Testis (tissue), 3 donors: Measurements from ENCODE around the gene FUT9. TPM values are rescaled to one million over a fixed set of nuclear protein-coding genes. Genes with fewer than 3 reads are reported as not detected.

Experiments used
- DNase-seq: peaks from one replicate; pipeline ENCODE4 v3.0.0-alpha.2; 2019
- H3K27ac ChIP-seq, 2 donors: fragments of 200-600 bp; sonication (generic); one replicate each; pipeline ENCODE4 v1.5.1; 2019
- H3K27me3 ChIP-seq: fragments of 200-600 bp; sonication (generic); one replicate; pipeline ENCODE4 v1.5.1; 2019
- H3K36me3 ChIP-seq: fragments of 200-600 bp; sonication (generic); one replicate; pipeline ENCODE4 v1.5.1; 2017; ENCODE audit warnings: low read depth; ENCODE audit errors: missing control alignments
- H3K4me1 ChIP-seq: fragments of 200-600 bp; sonication (generic); one replicate; pipeline ENCODE4 v1.5.1; 2019
- H3K4me3 ChIP-seq, 2 donors: fragments of 200-600 bp; sonication (generic); one replicate each; pipeline ENCODE4 v1.5.1; 2017 to 2019
- H3K9me3 ChIP-seq: fragments of 200-600 bp; sonication (generic); one replicate; pipeline ENCODE4 v1.5.1; 2017
- POLR2A ChIP-seq: fragments of 450-650 bp; IDR thresholded peaks from one replicate; pipeline ENCODE4 v1.6.1; 2017; ENCODE audit warnings: antibody characterized with exemption, mild to moderate bottlenecking, moderate library complexity
- WGBS, 2 donors: methylation state at CpG; one replicate each; pipeline ENCODE4 v1.1.5; 2018; 5-methylcytosine and 5-hydroxymethylcytosine counted together
- intact Hi-C: fragments of 100-400 bp; cut with DNase I; formaldehyde crosslinking; loops from one replicate; pipeline ENCODE4 v1.15.1; 2023; ENCODE audit warnings: low total_unique reads
- polyA plus RNA-seq: library from polyadenylated mRNA; stranded (reverse); fragments of 350-450 nt; fragmentation: Illumina TruSeq; extraction: RNeasy Lipid Tissue Mini Kit (QIAGEN cat#74804); gene quantifications from one replicate; pipeline ENCODE4 v1.2.3, GENCODE V29; 2014; ENCODE audit warnings: low read depth, low replicate concordance; ENCODE audit not compliant: insufficient read depth
- total RNA-seq, 2 donors: library from RNA; depleted of rRNA; stranded (reverse); fragments of >200 nt; gene quantifications; one replicate each; pipeline ENCODE4 v1.2.3, GENCODE V29; 2016
- TF ChIP-seq, protein P1 (sequence below), 3 experiments: fragments of 450-650 bp in 2 of 3; fragments of 200-600 bp in 1 of 3; sonication (generic) in 1 of 3; IDR thresholded peaks; one replicate each; pipeline ENCODE4 v1.5.1; 2016 to 2019; ENCODE audit warnings: antibody characterized with exemption in 3 of 3, mild to moderate bottlenecking in 2 of 3, moderate library complexity in 1 of 3

FUT9 gene
- total and polyA plus RNA-seq, 3 donors from 2014 or later = 0.12 to 0.24 TPM; not detected in 1

DNA sequence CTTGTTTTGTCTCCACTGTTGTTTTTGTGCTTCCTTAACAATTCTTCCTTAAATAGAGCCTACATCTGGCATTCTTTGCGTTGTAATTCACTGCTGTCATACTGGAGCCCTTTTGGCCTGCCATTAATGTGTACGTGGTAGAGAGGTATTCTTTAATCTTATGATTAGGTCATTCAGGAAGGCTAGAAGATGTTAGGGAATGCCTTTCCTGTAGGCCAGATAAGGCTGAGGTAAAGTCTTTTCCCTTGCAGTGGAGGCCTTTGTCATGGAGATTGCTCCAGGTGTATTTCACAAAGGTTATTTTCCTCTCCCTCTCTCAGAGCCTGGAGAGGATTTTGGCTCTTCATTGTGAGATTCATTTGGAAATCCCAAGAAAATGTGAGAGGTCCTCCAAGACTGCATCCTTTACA is 146.9 kb downstream of the FUT9 start:
- H3K27me3 ChIP-seq = no peaks in the 10 kb centered on the region
- no peaks in the 10 kb centered on the region for H3K4me1 ChIP-seq
- no peaks in the 10 kb centered on the region for H3K36me3 ChIP-seq
- no peak for DNase-seq
- WGBS, 2 donors = 37 to 38% methylated on average over 2 of the region's 2 CpGs
- intact Hi-C loops = no loop called here
- H3K4me3 ChIP-seq = no peak overlapping the region
- no peaks in the 10 kb centered on the region for H3K9me3 ChIP-seq
- TF ChIP-seq, protein P1, sequence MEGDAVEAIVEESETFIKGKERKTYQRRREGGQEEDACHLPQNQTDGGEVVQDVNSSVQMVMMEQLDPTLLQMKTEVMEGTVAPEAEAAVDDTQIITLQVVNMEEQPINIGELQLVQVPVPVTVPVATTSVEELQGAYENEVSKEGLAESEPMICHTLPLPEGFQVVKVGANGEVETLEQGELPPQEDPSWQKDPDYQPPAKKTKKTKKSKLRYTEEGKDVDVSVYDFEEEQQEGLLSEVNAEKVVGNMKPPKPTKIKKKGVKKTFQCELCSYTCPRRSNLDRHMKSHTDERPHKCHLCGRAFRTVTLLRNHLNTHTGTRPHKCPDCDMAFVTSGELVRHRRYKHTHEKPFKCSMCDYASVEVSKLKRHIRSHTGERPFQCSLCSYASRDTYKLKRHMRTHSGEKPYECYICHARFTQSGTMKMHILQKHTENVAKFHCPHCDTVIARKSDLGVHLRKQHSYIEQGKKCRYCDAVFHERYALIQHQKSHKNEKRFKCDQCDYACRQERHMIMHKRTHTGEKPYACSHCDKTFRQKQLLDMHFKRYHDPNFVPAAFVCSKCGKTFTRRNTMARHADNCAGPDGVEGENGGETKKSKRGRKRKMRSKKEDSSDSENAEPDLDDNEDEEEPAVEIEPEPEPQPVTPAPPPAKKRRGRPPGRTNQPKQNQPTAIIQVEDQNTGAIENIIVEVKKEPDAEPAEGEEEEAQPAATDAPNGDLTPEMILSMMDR (IDR thresholded peaks at IDR 0.05) = no peak
- no peak for TF ChIP-seq POLR2A
- H3K27ac ChIP-seq = no peak overlapping the region

DNA sequence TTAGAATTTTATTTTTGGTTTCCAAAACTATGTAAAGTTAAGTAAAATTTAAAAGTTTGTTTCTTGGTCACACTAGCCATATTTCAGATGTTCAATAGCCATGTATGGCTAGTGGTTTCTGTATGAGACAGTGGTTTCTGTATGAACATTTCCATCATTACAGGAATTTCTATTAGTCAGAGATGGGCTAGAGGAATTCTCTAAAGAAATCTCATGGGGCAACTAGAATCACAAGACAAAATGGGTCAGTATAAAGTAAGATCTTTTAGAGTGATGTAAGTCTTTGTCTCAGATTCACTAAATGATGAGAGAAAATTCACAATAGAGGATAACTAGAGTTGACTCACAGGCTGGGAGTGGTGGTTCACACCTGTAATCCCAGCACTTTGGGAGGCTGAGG is 149.0 kb downstream of the FUT9 start:
- Histone ChIP-seq H3K36me3 (no peaks in the 10 kb centered on the region), H3K27ac (no peak overlapping the region), H3K4me3 (no peak overlapping the region), H3K9me3 (no peaks in the 10 kb centered on the region), H3K4me1 (no peaks in the 10 kb centered on the region), H3K27me3 (no peaks in the 10 kb centered on the region)
- TF ChIP-seq, protein P1 (IDR thresholded peaks at IDR 0.05) = no peak
- TF ChIP-seq POLR2A = no peak
- DNase-seq = no peak
- intact Hi-C loops = no loop called here

DNA sequence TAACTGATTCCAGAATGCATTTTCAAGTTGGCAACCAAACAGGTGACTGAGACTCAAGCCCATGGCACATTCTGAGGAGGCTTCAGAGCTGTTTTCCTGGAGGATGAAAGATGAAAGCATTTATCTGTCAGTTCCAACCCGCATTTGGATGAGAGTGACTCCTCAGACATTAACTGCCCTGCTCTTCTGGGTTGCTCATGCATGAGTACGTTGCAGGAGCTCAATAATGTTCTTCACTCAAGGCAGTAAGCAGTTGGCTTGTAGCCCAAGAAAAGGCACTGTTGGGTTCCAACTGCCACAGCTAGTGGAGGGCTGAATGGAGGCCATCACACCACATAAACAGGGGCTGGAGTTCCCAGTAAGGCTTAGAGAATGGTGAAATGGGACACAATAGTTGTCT is 155.3 kb downstream of the FUT9 start:
- no peaks in the 10 kb centered on the region for H3K9me3 ChIP-seq
- no peak overlapping the region for H3K4me3 ChIP-seq
- no peak for DNase-seq
- TF ChIP-seq, protein P1 (IDR thresholded peaks at IDR 0.05) = no peak
- TF ChIP-seq POLR2A = no peak
- WGBS, 2 donors = 92 to 96% methylated on average over 2 of the region's 2 CpGs
- H3K4me1 ChIP-seq = no peaks in the 10 kb centered on the region
- H3K27ac ChIP-seq = no peak overlapping the region
- intact Hi-C loops = no loop called here
- H3K36me3 ChIP-seq = no peaks in the 10 kb centered on the region
- no peaks in the 10 kb centered on the region for H3K27me3 ChIP-seq

DNA sequence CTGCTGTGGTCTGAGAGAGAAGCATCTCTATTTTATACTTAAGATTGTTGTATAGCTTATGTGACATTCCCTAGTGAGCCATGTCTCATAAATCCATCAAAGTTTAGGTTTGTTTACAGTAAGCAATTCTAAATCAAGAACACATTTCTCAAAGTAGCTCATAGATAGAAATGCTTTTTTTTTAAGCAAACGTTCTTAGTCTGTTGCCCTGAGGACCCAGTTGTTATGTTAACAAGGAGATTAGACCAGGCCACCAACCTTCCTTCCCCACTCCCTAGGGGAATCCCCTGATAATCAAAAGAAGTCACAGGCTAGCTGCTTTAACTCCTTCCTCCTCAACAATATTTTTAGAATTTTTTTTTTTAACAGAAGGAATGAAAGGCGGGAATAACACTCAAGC is 169.0 kb downstream of the FUT9 start:
- Histone ChIP-seq H3K27me3 (no peaks in the 10 kb centered on the region), H3K9me3 (no peaks in the 10 kb centered on the region), H3K4me3 (no peak overlapping the region), H3K27ac (no peak overlapping the region), H3K4me1 (no peaks in the 10 kb centered on the region), H3K36me3 (no peaks in the 10 kb centered on the region)
- no peak for TF ChIP-seq POLR2A
- no peak for DNase-seq
- 5 to 8% methylated on average over 2 of the region's 2 CpGs for WGBS, 2 donors
- intact Hi-C loops = no loop called here

DNA sequence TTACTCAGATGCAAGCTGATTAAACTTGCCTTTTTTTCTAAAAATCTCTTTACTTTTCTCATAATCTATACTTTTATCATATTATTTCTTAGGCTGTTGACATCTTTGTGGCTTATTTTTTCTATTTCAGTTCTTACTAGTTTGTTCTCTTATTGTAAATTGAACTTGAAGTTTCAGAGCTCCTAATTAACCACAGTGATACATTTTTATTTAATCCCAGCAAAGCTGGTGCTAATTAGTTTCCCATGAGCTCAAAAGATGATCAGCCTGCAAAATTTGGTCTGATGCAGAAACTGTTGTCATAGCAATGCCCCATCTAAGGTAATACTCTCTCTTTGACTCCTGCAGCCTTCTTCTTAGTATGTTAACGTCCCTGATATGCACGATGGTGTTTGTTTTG is 170.3 kb downstream of the FUT9 start:
- intact Hi-C loops = no loop called here
- 74 to 80% methylated on average over 2 of the region's 2 CpGs for WGBS, 2 donors

More for the DNA sequence above, 170.3 kb downstream of the FUT9 start:
- no peaks in the 10 kb centered on the region for H3K9me3 ChIP-seq
- H3K27me3 ChIP-seq = no peaks in the 10 kb centered on the region
- H3K36me3 ChIP-seq = no peaks in the 10 kb centered on the region
- no peak overlapping the region for H3K4me3 ChIP-seq
- DNase-seq = no peak
- no peak overlapping the region for H3K27ac ChIP-seq
- TF ChIP-seq, protein P1 (IDR thresholded peaks at IDR 0.05) = no peak
- no peak for TF ChIP-seq POLR2A
- H3K4me1 ChIP-seq = no peaks in the 10 kb centered on the region
